ENCODE results near the gene KPNA5. TPM values are rescaled to one million over a fixed set of nuclear protein-coding genes. Genes with fewer than 3 reads are reported as not detected.

The KPNA5 gene
- total and polyA plus RNA-seq, 9 of the 15 experiments (the other 6 are each of a cell fraction or from before 2014, with no cell fraction given): 3.2 to 10.3 (median 6.5) TPM

- DNase-seq (ENCODE audit: extremely low read depth in 1 of 4, low spot score in 3 of 4) (peak in 3 of 4 experiments; percentile 11 to 78 (median 54)), FAIRE-seq (peak; percentile 65), ATAC-seq (peak; percentile 90)
- no peak overlapping the region; the same call in 2 of the 3 replicates for H3K27ac ChIP-seq (ENCODE audit: extremely low read depth, low read depth, low read length)
- 2% methylated on average over 5 of the region's 5 CpGs for WGBS (ENCODE audit: insufficient coverage, low coverage, missing lambda C conversion rate)
- in situ Hi-C loops (cut with MboI) (no loop called here), intact Hi-C loops (cut with micrococcal nuclease) (no loop called here)
- H3K27me3 ChIP-seq (ENCODE audit: control insufficient read depth in 2 of 2, insufficient read depth in 2 of 2, low read length in 2 of 2): no peaks in the 10 kb centered on the region
- H3K79me2 ChIP-seq (ENCODE audit: control insufficient read depth, insufficient read depth, low read length): no peaks in the 10 kb centered on the region
- no peak overlapping the region for H3K4me3 ChIP-seq
- no TSS peak for BruUV-seq (replicated peaks)
- peaks cover 0 to 4% of the 10 kb centered on the region in 2 experiments; a peak in 1 of 5 replicates for H3K4me1 ChIP-seq (replicated peaks in 1 of 2; ENCODE audit: control insufficient read depth in 2 of 2, insufficient read depth in 2 of 2, low read length in 2 of 2)
- H3K36me3 ChIP-seq (ENCODE audit: control insufficient read depth, insufficient read depth, low read length): no peaks in the 10 kb centered on the region
- no peaks in the 10 kb centered on the region for H4K20me1 ChIP-seq (replicated peaks; ENCODE audit: control insufficient read depth, insufficient read depth, low read length)
- H3K4me2 ChIP-seq (ENCODE audit: insufficient read depth, low read length): no peak overlapping the region
- POLR2A ChIA-PET: interaction anchor here (0.7 kb wide), 1 partner anchor 47 kb away, joined by 4 read pairs; no protein-coding TSS in a partner anchor
- no peaks in the 10 kb centered on the region for H3K9me1 ChIP-seq (ENCODE audit: control insufficient read depth, insufficient read depth, low read length)
- CTCF ChIA-PET (ENCODE audit: low intra/inter-chr PET ratio): no interaction called here
- no peak overlapping the region for H3K9ac ChIP-seq (ENCODE audit: insufficient read depth in 1 of 2, low read depth in 2 of 2, low read length in 2 of 2)
- H2AFZ ChIP-seq (ENCODE audit: low read depth, low read length): no peak overlapping the region
- H3K9me3 ChIP-seq (replicated peaks; ENCODE audit: control insufficient read depth, insufficient read depth, low read depth, low read length): no peaks in the 10 kb centered on the region
- TF ChIP-seq, protein P1, sequence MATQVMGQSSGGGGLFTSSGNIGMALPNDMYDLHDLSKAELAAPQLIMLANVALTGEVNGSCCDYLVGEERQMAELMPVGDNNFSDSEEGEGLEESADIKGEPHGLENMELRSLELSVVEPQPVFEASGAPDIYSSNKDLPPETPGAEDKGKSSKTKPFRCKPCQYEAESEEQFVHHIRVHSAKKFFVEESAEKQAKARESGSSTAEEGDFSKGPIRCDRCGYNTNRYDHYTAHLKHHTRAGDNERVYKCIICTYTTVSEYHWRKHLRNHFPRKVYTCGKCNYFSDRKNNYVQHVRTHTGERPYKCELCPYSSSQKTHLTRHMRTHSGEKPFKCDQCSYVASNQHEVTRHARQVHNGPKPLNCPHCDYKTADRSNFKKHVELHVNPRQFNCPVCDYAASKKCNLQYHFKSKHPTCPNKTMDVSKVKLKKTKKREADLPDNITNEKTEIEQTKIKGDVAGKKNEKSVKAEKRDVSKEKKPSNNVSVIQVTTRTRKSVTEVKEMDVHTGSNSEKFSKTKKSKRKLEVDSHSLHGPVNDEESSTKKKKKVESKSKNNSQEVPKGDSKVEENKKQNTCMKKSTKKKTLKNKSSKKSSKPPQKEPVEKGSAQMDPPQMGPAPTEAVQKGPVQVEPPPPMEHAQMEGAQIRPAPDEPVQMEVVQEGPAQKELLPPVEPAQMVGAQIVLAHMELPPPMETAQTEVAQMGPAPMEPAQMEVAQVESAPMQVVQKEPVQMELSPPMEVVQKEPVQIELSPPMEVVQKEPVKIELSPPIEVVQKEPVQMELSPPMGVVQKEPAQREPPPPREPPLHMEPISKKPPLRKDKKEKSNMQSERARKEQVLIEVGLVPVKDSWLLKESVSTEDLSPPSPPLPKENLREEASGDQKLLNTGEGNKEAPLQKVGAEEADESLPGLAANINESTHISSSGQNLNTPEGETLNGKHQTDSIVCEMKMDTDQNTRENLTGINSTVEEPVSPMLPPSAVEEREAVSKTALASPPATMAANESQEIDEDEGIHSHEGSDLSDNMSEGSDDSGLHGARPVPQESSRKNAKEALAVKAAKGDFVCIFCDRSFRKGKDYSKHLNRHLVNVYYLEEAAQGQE (IDR thresholded peaks at IDR 0.05; ENCODE audit: borderline replicate concordance): 0 out of 2 replicates have a peak, but pooled peaks have one; percentile 18
- TF ChIP-seq, protein P1 (CRISPR knock-in tag; IDR thresholded peaks at IDR 0.05; ENCODE audit: low read depth): no peak
- TF ChIP-seq CEBPB (tag; IDR thresholded peaks at IDR 0.05): peak; percentile 85
- TF ChIP-seq ARID1B (IDR thresholded peaks at IDR 0.05): peak; percentile 79
- peak; percentile 35; the same call in 1 of the 2 replicates for TF ChIP-seq STAT5A (IDR thresholded peaks at IDR 0.05; ENCODE audit: borderline replicate concordance, low read length)
- no peak for TF ChIP-seq CBX5 (IDR thresholded peaks at IDR 0.05; ENCODE audit: borderline replicate concordance, low read depth)
- TF ChIP-seq CCNT2 (IDR thresholded peaks at IDR 0.05; ENCODE audit: borderline replicate concordance, extremely low read depth, insufficient read length, low read depth, low read length): peak; percentile 23
- TF ChIP-seq TRIM24 (IDR thresholded peaks at IDR 0.05): peak in 1 of 2 experiments; percentile 46; a peak in 2 of 4 replicates
- no peak for TF ChIP-seq ZEB2 (IDR thresholded peaks at IDR 0.05)
- peak; percentile 64; the same call in 1 of the 2 replicates for TF ChIP-seq TEAD4 (IDR thresholded peaks at IDR 0.05; ENCODE audit: low read length)
- no peak for TF ChIP-seq TEAD4 (CRISPR knock-in tag; IDR thresholded peaks at IDR 0.05; ENCODE audit: borderline replicate concordance)
- TF ChIP-seq ARNT (IDR thresholded peaks at IDR 0.05): peak in 1 of 2 experiments; percentile 90; a peak in 2 of 4 replicates
- no peak for TF ChIP-seq TGIF2 (CRISPR knock-in tag; IDR thresholded peaks at IDR 0.05)
- TF ChIP-seq NFIC (IDR thresholded peaks at IDR 0.05): peak; percentile 48
- TF ChIP-seq TCF3 (CRISPR knock-in tag; IDR thresholded peaks at IDR 0.05): peak; percentile 60
These were observed 85.6 kb downstream of the KPNA5 start for GRCh38 chr6:116766506-116767176.
